Mesothelial cell of epicardium (in vitro differentiated cells): ENCODE data around the gene C11orf52. TPM values are rescaled to one million over a fixed set of nuclear protein-coding genes. Genes with fewer than 3 reads are reported as not detected.
A peak's percentile ranks its signal among the peaks of the same experiment; 100 is the strongest.

Experiments
- DNase-seq, 2 experiments: peaks; one replicate each; pipeline ENCODE4 v3.0.0; 2021; ENCODE audit warnings: low spot score in 2 of 2; ENCODE audit not compliant: unreplicated experiment in 2 of 2
- H3K27ac Mint-ChIP-seq: 2 replicates; pipeline ENCODE4 v1.8.0; 2021; ENCODE audit warnings: mixed read lengths
- H3K27me3 Mint-ChIP-seq: 2 replicates; pipeline ENCODE4 v1.8.0; 2021; ENCODE audit warnings: low read depth, mixed read lengths
- H3K36me3 Mint-ChIP-seq: 2 replicates; pipeline ENCODE4 v1.8.0; 2021; ENCODE audit warnings: mixed read lengths
- H3K4me1 Mint-ChIP-seq: 2 replicates; pipeline ENCODE4 v1.8.0; 2021; ENCODE audit warnings: mixed read lengths
- H3K4me3 Mint-ChIP-seq: 2 replicates; pipeline ENCODE4 v1.8.0; 2021; ENCODE audit warnings: mild to moderate bottlenecking, moderate library complexity, mixed read lengths
- H3K9me3 Mint-ChIP-seq: 2 replicates; pipeline ENCODE4 v1.8.0; 2021; ENCODE audit warnings: mixed read lengths
- total RNA-seq: library from RNA; stranded (reverse); gene quantifications from 3 replicates; pipeline ENCODE4 v1.2.1, GENCODE V29; 2021
- TF ChIP-seq, protein P1 (sequence below): fragments of 200-600 bp; sonication (generic); IDR thresholded peaks from one replicate; pipeline ENCODE4 v1.5.0; 2021; ENCODE audit warnings: antibody characterized with exemption; ENCODE audit not compliant: unreplicated experiment

Gene C11orf52
- 6.9 to 7.9 TPM (median 7.9 TPM) in 3 replicates for total RNA-seq

GRCh38 chr11:111918390-111919256 is at the start of gene C11orf52:
Gene C11orf52, plus strand, starts transcription at chr11:111918913. Its CDS starts 60 bp downstream, at chr11:111918973.
- Mint-ChIP-seq H3K27me3 (peaks cover 4% of the 10 kb centered on the region), H3K4me3 (peak within 1 kb of the TSS; percentile 65), H3K9me3 (no peaks in the 10 kb centered on the region), H3K4me1 (peaks cover 23% of the 10 kb centered on the region), H3K27ac (peak within 1 kb of the TSS; percentile 96), H3K36me3 (no peaks in the 10 kb centered on the region)
- TF ChIP-seq, protein P1, sequence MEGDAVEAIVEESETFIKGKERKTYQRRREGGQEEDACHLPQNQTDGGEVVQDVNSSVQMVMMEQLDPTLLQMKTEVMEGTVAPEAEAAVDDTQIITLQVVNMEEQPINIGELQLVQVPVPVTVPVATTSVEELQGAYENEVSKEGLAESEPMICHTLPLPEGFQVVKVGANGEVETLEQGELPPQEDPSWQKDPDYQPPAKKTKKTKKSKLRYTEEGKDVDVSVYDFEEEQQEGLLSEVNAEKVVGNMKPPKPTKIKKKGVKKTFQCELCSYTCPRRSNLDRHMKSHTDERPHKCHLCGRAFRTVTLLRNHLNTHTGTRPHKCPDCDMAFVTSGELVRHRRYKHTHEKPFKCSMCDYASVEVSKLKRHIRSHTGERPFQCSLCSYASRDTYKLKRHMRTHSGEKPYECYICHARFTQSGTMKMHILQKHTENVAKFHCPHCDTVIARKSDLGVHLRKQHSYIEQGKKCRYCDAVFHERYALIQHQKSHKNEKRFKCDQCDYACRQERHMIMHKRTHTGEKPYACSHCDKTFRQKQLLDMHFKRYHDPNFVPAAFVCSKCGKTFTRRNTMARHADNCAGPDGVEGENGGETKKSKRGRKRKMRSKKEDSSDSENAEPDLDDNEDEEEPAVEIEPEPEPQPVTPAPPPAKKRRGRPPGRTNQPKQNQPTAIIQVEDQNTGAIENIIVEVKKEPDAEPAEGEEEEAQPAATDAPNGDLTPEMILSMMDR, result no peak
- DNase-seq, result peak in 1 of 2 experiments; percentile 59

DNA sequence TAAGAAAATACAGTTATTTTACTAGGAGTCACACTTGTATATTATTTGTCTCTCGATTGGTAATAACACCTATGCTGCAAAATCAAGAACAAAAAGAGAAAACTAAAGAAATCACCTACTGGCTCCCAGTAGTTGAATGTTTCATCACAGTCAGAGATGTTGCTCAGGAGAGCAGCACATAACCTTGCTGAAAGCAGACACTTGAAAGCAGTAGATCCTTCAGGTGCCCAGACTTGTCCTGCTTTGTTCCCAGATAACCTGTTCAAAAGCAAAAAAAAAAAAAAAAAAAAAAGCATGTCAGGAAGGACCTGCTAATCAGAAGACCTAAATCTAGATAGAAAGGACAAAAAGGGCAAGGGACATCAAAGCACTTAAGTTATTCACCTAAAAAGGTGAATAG is 48.6 kb upstream of the C11orf52 start:
- Mint-ChIP-seq H3K27me3 (no peaks in the 10 kb centered on the region), H3K4me3 (peak overlapping the region; percentile 30), H3K36me3 (peaks cover 30% of the 10 kb centered on the region), H3K27ac (peak overlapping the region; percentile 31), H3K4me1 (peaks cover 11% of the 10 kb centered on the region), H3K9me3 (no peaks in the 10 kb centered on the region)
- TF ChIP-seq, protein P1, result no peak
- no peak for DNase-seq

- H3K4me3 Mint-ChIP-seq, result peak overlapping the region; percentile 86
- TF ChIP-seq, protein P1, result no peak
- peaks cover 26% of the 10 kb centered on the region for H3K36me3 Mint-ChIP-seq
- DNase-seq, result no peak
- H3K4me1 Mint-ChIP-seq, result peaks cover 11% of the 10 kb centered on the region
- H3K27me3 Mint-ChIP-seq, result no peaks in the 10 kb centered on the region
- peak overlapping the region; percentile 77 for H3K27ac Mint-ChIP-seq
- H3K9me3 Mint-ChIP-seq, result no peaks in the 10 kb centered on the region
These were observed 48.2 kb upstream of the C11orf52 start for GRCh38 chr11:111870522-111870885.

- TF ChIP-seq, protein P1, result no peak
- Mint-ChIP-seq H3K4me1 (peaks cover 11% of the 10 kb centered on the region), H3K27me3 (no peaks in the 10 kb centered on the region), H3K27ac (peak within 1 kb of the TSS; percentile 84), H3K9me3 (no peaks in the 10 kb centered on the region), H3K36me3 (peaks cover 25% of the 10 kb centered on the region), H3K4me3 (peak within 1 kb of the TSS; percentile 86)
- DNase-seq, result peak; percentile 57 to 85
These were observed 47.6 kb upstream of the C11orf52 start, which contains the start of gene ALG9 for GRCh38 chr11:111870886-111871692. Gene ALG9, minus strand, starts transcription at chr11:111871581. Its CDS starts 99 bp downstream, at chr11:111871482.

- Mint-ChIP-seq H3K27ac (peak overlapping the region; percentile 84), H3K9me3 (no peaks in the 10 kb centered on the region), H3K36me3 (peaks cover 20% of the 10 kb centered on the region), H3K4me3 (peak overlapping the region; percentile 86), H3K27me3 (no peaks in the 10 kb centered on the region), H3K4me1 (peaks cover 11% of the 10 kb centered on the region)
- no peak for DNase-seq
- TF ChIP-seq, protein P1, result no peak
These were observed 47.0 kb upstream of the C11orf52 start for GRCh38 chr11:111871693-111872161.
